Rectal smooth muscle tissue (tissue), 1 donor: Measurements from ENCODE around the gene ADGRD1.
A peak's percentile ranks its signal among the peaks of the same experiment; 100 is the strongest.

Experiments
- H3K27ac ChIP-seq: one replicate; pipeline ENCODE4 v1.7.0; 2013; ENCODE audit warnings: low read depth, low read length, inconsistent platforms
- H3K27me3 ChIP-seq: one replicate; pipeline ENCODE4 v1.7.0; 2013; ENCODE audit warnings: low read length; ENCODE audit not compliant: control insufficient read depth, insufficient read depth
- H3K36me3 ChIP-seq: one replicate; pipeline ENCODE4 v1.7.0; 2013; ENCODE audit warnings: low read length; ENCODE audit not compliant: control insufficient read depth, insufficient read depth
- H3K4me1 ChIP-seq: one replicate; pipeline ENCODE4 v1.7.0; 2013; ENCODE audit warnings: low read length; ENCODE audit not compliant: control insufficient read depth, insufficient read depth
- H3K4me3 ChIP-seq: one replicate; pipeline ENCODE4 v1.7.0; 2013; ENCODE audit warnings: low read length
- H3K9ac ChIP-seq: one replicate; pipeline ENCODE4 v1.7.0; 2013; ENCODE audit warnings: low read length

The ADGRD1 gene

DNA sequence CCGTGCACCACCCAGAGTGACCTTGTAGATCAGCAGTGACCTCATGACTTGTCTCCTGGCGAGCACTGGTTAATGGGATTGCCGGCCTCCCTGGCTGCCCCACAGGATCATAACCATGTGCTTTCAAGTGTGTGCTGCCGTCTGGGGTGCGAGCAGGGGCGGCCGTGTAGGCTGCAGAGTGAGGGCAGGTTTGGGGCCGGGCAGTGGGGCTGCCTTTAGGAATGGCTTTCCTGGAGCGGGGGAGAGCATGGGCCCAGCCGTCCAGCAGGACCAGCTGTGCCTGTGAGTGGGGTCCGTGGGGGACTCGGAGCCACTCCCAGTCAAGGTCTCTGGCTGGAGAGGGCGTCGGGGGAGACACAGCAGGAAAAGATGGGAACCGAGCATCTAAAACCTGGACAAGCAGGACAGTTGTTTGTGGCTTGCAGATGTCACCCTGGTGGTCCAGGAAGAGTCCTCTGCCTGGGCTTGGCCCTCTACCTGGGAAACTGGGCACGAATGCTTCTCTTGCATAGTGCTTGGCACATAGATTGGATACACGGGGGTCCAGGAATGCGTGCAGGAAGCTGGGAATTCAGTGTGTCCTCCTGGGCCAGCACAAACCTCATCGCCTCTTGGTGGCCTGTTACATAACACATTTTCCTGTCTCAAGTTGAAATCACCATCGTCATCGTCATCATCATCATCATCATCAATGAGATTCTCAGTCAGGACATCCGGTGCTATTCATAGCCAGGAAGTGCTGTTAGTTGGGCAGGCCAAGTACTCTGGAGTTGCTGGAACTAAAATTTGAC, 96.0 kb downstream of the ADGRD1 start:
- no peak overlapping the region for H3K27ac ChIP-seq
- no peaks in the 10 kb centered on the region for H3K4me1 ChIP-seq

DNA sequence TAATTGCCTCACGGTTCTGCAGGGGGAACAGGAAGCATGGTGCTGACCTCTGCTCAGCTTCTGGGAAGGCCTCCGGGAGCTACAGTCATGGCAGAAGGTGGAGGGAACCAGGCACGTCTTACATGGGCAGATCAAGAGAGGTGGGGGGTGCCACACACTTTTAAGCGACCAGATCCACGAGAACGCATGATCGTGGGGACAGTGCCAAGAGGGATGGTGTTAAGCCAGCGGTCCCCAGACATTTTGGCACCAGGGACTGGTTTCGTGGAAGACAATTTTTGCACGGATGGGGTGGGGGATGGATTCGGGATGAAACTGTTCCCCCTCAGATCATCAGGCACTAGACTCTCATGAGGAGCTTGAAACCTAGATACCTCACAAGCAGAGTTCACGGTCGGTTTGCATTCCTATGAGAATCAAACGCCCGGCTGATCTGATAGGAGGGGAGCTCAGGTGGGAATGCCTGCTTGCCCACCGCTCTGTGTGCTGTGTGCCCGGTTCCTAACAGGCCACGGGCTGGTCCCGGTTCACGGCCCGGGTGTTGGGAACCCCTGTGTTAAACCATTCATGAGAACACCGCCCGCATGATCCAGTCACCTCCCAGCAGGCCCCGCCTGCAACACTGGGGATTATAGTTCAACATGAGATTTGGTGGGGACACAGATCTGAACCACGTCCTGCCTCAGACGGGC, 96.9 kb downstream of the ADGRD1 start:
- no peak overlapping the region for H3K9ac ChIP-seq
- H3K4me1 ChIP-seq: no peaks in the 10 kb centered on the region
- H3K4me3 ChIP-seq: no peak overlapping the region
- no peaks in the 10 kb centered on the region for H3K27me3 ChIP-seq
- H3K36me3 ChIP-seq: no peaks in the 10 kb centered on the region
- no peak overlapping the region for H3K27ac ChIP-seq

More for the DNA sequence above, 96.0 kb downstream of the ADGRD1 start:
- no peak overlapping the region for H3K9ac ChIP-seq
- H3K36me3 ChIP-seq: no peaks in the 10 kb centered on the region
- H3K27me3 ChIP-seq: no peaks in the 10 kb centered on the region
- no peak overlapping the region for H3K4me3 ChIP-seq

GRCh38 chr12:131051155-131051473, 97.4 kb downstream of the ADGRD1 start:
- Histone ChIP-seq H3K9ac (no peak overlapping the region), H3K27me3 (no peaks in the 10 kb centered on the region)

GRCh38 chr12:131052063-131052781, 98.5 kb downstream of the ADGRD1 start:
- Histone ChIP-seq H3K9ac (no peak overlapping the region), H3K27me3 (no peaks in the 10 kb centered on the region), H3K4me3 (no peak overlapping the region), H3K27ac (no peak overlapping the region), H3K36me3 (no peaks in the 10 kb centered on the region), H3K4me1 (no peaks in the 10 kb centered on the region)

More at GRCh38 chr12:131051155-131051473, 97.4 kb downstream of the ADGRD1 start:
- Histone ChIP-seq H3K4me3 (no peak overlapping the region), H3K36me3 (no peaks in the 10 kb centered on the region), H3K27ac (no peak overlapping the region), H3K4me1 (no peaks in the 10 kb centered on the region)

DNA sequence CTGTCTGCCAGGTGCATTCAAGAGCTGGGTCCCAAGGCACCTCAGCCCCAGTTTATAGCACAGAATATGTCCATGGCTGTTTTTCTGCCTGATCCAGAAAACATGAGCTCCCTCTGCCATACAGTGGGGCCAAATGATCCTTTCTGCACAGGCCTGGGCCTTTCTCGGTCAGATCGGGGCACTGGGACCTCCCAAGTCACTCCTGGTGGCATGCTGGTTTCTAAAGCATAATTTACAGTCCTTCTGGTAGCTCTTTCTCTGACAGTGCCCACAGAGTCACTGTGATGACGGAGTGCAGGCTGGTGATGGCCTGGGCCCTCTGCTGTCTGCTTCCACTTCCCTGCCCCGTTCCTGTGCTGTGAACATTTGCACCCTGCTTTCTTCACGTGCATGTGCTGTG, 99.2 kb downstream of the ADGRD1 start:
- Histone ChIP-seq H3K4me1 (no peaks in the 10 kb centered on the region), H3K4me3 (no peak overlapping the region), H3K36me3 (no peaks in the 10 kb centered on the region), H3K9ac (no peak overlapping the region), H3K27me3 (no peaks in the 10 kb centered on the region), H3K27ac (no peak overlapping the region)

DNA sequence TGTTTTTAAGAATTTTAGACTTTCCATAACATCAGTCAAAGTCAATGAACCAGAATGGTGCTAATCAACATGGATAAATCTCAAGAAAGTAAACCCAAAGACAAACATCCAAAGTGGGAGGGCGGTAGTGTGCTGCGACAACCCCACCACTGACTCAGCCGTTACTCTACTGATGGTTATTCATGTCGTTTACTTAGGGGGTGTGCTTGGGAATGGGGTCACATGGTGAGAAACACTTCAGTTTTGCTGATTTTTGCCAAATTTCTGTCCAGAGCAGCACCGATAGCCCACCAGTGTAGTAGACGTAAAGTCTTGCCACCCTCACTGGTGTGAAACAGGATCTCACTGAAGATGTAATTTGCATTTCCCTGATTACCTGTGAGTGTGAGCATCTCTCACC, 99.9 kb downstream of the ADGRD1 start:
- H3K27ac ChIP-seq: no peak overlapping the region
- H3K36me3 ChIP-seq: no peaks in the 10 kb centered on the region
- H3K9ac ChIP-seq: no peak overlapping the region
- H3K4me3 ChIP-seq: no peak overlapping the region
- no peaks in the 10 kb centered on the region for H3K4me1 ChIP-seq
- no peaks in the 10 kb centered on the region for H3K27me3 ChIP-seq

DNA sequence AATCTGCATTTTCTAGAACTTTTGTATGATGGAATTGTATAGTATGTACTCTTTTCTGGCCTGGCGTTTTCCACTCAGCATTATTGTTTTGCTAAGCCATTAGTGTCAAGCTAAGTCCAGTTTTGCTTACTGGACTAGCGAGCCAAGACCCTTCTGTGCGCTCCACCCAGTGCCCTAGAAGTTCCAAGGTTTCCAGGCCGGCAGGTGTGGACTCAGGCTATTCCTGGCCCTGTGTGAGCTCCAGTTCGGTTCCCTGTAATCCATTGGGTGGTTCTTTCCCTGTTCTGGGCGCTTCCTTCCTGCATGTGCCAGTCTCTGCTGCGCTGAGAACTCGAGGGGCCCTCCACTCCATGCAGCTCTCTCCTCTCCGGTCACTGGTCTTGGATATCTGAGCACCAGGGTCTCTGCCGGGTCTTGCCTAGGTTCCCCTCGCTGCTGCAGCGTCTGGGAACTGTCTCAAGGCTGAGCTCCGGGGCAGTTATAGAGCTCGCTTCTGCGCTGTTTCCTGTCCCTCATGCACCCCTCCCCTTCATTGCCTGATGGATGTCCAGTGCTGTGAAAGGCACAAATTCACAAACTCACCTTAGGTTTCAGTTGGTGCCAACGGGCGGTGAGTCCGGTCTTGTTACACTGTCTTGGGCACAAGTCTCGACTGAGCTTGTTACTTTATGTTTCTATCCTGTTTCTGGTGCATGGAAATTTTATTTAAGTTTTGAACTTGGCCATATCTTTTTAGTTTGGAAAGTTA, 100.8 kb downstream of the ADGRD1 start:
- Histone ChIP-seq H3K4me1 (no peaks in the 10 kb centered on the region), H3K36me3 (no peaks in the 10 kb centered on the region), H3K27me3 (no peaks in the 10 kb centered on the region), H3K27ac (no peak overlapping the region), H3K4me3 (no peak overlapping the region), H3K9ac (no peak overlapping the region)

DNA sequence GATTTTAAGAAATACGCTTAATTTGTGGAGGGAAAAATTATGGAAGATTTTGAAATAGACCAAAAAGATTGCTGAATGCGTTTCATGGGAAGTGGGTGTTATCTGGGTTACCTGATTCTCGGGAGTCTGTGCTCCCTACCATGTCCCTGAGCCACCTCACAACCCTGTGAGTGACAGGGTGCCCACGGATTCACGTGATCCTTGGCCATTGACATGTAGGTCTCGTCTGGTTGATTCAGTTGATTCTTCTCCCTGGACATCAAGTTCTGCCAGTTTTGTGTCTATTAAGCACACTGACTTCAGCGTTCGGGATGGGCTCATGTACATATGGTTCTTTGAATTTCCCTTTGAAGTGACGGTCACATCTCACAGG, 101.4 kb downstream of the ADGRD1 start:
- Histone ChIP-seq H3K27ac (peak overlapping the region; percentile 34), H3K27me3 (no peaks in the 10 kb centered on the region), H3K4me1 (no peaks in the 10 kb centered on the region), H3K9ac (no peak overlapping the region), H3K36me3 (no peaks in the 10 kb centered on the region), H3K4me3 (no peak overlapping the region)

DNA sequence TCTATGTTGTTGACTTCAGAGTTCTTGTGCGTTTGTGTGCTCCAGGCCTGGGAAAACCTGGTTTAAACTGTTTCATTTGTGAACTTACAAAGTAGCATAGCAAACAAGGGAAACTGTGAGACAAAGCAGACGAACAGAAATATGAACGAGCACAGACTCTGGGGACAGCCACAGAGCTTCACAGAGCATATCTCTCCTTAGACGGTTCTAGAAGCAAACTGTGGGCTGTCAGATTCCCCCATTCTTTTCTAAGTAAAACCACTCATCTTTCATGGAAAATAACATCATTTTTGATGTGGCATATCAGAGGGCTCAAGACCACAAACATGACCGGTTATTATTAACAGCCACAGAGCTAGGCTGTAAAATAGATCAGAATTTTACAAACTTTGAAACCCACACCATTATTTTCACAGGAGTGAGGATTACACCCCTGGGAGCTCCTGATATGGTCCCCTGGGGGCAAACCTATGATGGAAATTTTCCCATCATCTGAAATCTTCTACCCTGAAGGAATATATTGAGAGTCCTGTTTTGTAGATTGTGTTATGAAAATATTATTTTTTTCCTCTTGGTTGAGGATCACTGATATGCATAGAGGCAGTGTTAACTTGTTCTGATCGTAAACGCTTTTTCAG, 102.0 kb downstream of the ADGRD1 start:
- Histone ChIP-seq H3K4me1 (no peaks in the 10 kb centered on the region), H3K4me3 (no peak overlapping the region), H3K27me3 (no peaks in the 10 kb centered on the region), H3K27ac (peak overlapping the region; percentile 34), H3K9ac (no peak overlapping the region), H3K36me3 (no peaks in the 10 kb centered on the region)

DNA sequence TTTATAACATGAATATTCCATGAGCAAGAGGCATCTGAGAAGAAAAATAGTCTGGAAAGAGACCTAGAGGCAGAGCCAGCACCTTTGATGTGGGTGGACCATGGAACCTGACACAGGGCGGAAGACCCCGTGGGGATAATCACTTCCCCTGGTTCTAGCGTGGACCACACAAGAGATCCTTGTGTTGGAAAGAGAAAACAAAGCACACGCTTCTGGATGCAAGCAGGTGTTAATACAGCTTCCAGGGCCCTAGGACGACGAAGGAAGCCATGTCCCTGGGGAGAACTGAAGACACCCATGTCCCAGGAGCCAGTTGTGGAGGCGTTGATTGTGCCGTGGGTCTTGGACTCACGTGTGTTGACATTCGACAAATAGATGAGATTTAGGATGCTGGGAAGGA, 102.9 kb downstream of the ADGRD1 start:
- H3K27me3 ChIP-seq: no peaks in the 10 kb centered on the region
- H3K36me3 ChIP-seq: no peaks in the 10 kb centered on the region
- H3K4me1 ChIP-seq: no peaks in the 10 kb centered on the region
- no peak overlapping the region for H3K4me3 ChIP-seq
- H3K9ac ChIP-seq: no peak overlapping the region
- H3K27ac ChIP-seq: no peak overlapping the region

GRCh38 chr12:131057211-131057721, 103.6 kb downstream of the ADGRD1 start:
- Histone ChIP-seq H3K27me3 (no peaks in the 10 kb centered on the region), H3K4me3 (no peak overlapping the region), H3K9ac (no peak overlapping the region), H3K27ac (no peak overlapping the region), H3K36me3 (no peaks in the 10 kb centered on the region), H3K4me1 (no peaks in the 10 kb centered on the region)
